Fibroblast of skin of left biceps (primary cell): Measurements from ENCODE around the gene FAM13A.

ENCODE experiments used
- DNase-seq, 2 experiments: peaks; one replicate each; pipeline ENCODE4 v3.0.0-alpha.2; 2013; ENCODE audit warnings: low read depth in 2 of 2

Gene FAM13A

GRCh38 chr4:88747351-88747750 is 309.6 kb downstream of the FAM13A start:
- no peak for DNase-seq

- DNase-seq, result no peak
Measured at GRCh38 chr4:88746206-88746605, 310.8 kb downstream of the FAM13A start.

- no peak for DNase-seq
Measured at GRCh38 chr4:88745581-88746163, 311.3 kb downstream of the FAM13A start.

GRCh38 chr4:88745175-88745574 is 311.8 kb downstream of the FAM13A start:
- no peak for DNase-seq

GRCh38 chr4:88744609-88745008 is 312.4 kb downstream of the FAM13A start:
- DNase-seq, result no peak

GRCh38 chr4:88743696-88744095 is 313.3 kb downstream of the FAM13A start:
- DNase-seq, result peak; percentile 44 to 60

- DNase-seq, result no peak
Measured at GRCh38 chr4:88742561-88742960, 314.4 kb downstream of the FAM13A start.

GRCh38 chr4:88738180-88738579 is 318.8 kb downstream of the FAM13A start:
- DNase-seq, result no peak

- DNase-seq, result no peak
Measured at GRCh38 chr4:88737307-88737941, 319.6 kb downstream of the FAM13A start.

GRCh38 chr4:88736264-88736663 is 320.7 kb downstream of the FAM13A start:
- no peak for DNase-seq

- DNase-seq, result no peak
Measured at GRCh38 chr4:88735564-88735963, 321.4 kb downstream of the FAM13A start.

- DNase-seq, result no peak
Measured at GRCh38 chr4:88734403-88734949, 322.5 kb downstream of the FAM13A start.

- no peak for DNase-seq
Measured at GRCh38 chr4:88732714-88733368, 324.1 kb downstream of the FAM13A start.

GRCh38 chr4:88731381-88731780 is 325.6 kb downstream of the FAM13A start:
- peak; percentile 50 to 51 for DNase-seq

GRCh38 chr4:88730811-88731210 is 326.2 kb downstream of the FAM13A start:
- DNase-seq, result no peak

GRCh38 chr4:88729146-88729760 is 327.7 kb downstream of the FAM13A start:
- DNase-seq, result no peak

GRCh38 chr4:88728146-88728545 is 328.8 kb downstream of the FAM13A start:
- no peak for DNase-seq

- no peak for DNase-seq
Measured at GRCh38 chr4:88725986-88726385, 331.0 kb downstream of the FAM13A start.

- DNase-seq, result no peak
Measured at GRCh38 chr4:88725143-88725542, 331.8 kb downstream of the FAM13A start.

- DNase-seq, result no peak
Measured at GRCh38 chr4:88724406-88724805, 332.6 kb downstream of the FAM13A start.

- no peak for DNase-seq
Measured at GRCh38 chr4:88722828-88723227, 334.2 kb downstream of the FAM13A start.

GRCh38 chr4:88722276-88722780 is 334.7 kb downstream of the FAM13A start:
- DNase-seq, result no peak
